ENCODE data around the gene SSH3.
A peak's percentile ranks its signal among the peaks of the same experiment; 100 is the strongest.

SSH3 gene

GRCh38 chr11:67293090-67293489 lies 10.2 kb upstream of the SSH3 start:
- DNase-seq: no peak

- no peak for DNase-seq
Observed at GRCh38 chr11:67295846-67296245, 7.5 kb upstream of the SSH3 start.

GRCh38 chr11:67298786-67299185 lies 4.5 kb upstream of the SSH3 start:
- no peak for DNase-seq

GRCh38 chr11:67299471-67300191 lies 3.7 kb upstream of the SSH3 start:
- DNase-seq: peak; percentile 5

- no peak for DNase-seq
Observed at GRCh38 chr11:67300256-67300755, 3.0 kb upstream of the SSH3 start.

GRCh38 chr11:67300756-67301312 lies 2.5 kb upstream of the SSH3 start:
- DNase-seq: no peak

- DNase-seq: no peak
Observed at GRCh38 chr11:67301313-67301921, 1.9 kb upstream of the SSH3 start.

GRCh38 chr11:67301951-67302516 lies 1.3 kb upstream of the SSH3 start:
- no peak for DNase-seq

GRCh38 chr11:67302571-67303131 lies 679 bp upstream of the SSH3 start:
- DNase-seq: no peak

GRCh38 chr11:67303835-67304411 lies 593 bp downstream of the SSH3 start:
- DNase-seq: no peak

- no peak for DNase-seq
Observed at GRCh38 chr11:67304511-67305113, 1.3 kb downstream of the SSH3 start.

- DNase-seq: no peak
Observed at GRCh38 chr11:67306769-67307544, 3.6 kb downstream of the SSH3 start.

GRCh38 chr11:67307545-67308001 lies 4.2 kb downstream of the SSH3 start:
- DNase-seq: no peak

- DNase-seq: no peak
Observed at GRCh38 chr11:67308031-67308866, 4.9 kb downstream of the SSH3 start.

- no peak for DNase-seq
Observed at GRCh38 chr11:67309166-67309565, 5.8 kb downstream of the SSH3 start.

GRCh38 chr11:67309661-67310061 lies 6.3 kb downstream of the SSH3 start:
- no peak for DNase-seq

- DNase-seq: no peak
Observed at GRCh38 chr11:67310246-67311050, 7.1 kb downstream of the SSH3 start.

- no peak for DNase-seq
Observed at GRCh38 chr11:67311051-67311555, 7.8 kb downstream of the SSH3 start.

- no peak for DNase-seq
Observed at GRCh38 chr11:67311556-67312082, 8.3 kb downstream of the SSH3 start.
